ENCODE data around the gene ZNF718. TPM values are rescaled to one million over a fixed set of nuclear protein-coding genes. Genes with fewer than 3 reads are reported as not detected.
"Not testable (repeated sequence)": the region's sequence is repeated elsewhere in the genome, so short reads cannot be mapped to it uniquely, and the experiment has no call there.

Gene ZNF718
- total and polyA plus RNA-seq, 2 of the 8 experiments (the other 6 are each of a cell fraction or from before 2014, with no cell fraction given) = 3.3 to 19.5 TPM

GRCh38 chr4:202822-203221, 78.5 kb downstream of the ZNF718 start:
- H3K4me3 ChIP-seq (ENCODE audit: extremely low read depth in 1 of 4, insufficient read depth in 2 of 4, low read depth in 3 of 4, low read length in 4 of 4); FAIRE-seq; H3K14ac ChIP-seq (ENCODE audit: insufficient read length): not testable (repeated sequence)

More at GRCh38 chr4:202822-203221, 78.5 kb downstream of the ZNF718 start:
- H2BK20ac ChIP-seq (ENCODE audit: low read length); H3K4me1 ChIP-seq (replicated peaks in 1 of 4; ENCODE audit: control insufficient read depth in 3 of 4, insufficient read depth in 4 of 4, low read length in 3 of 4); H3K23me2 ChIP-seq (ENCODE audit: low read depth, low read length); H3K79me1 ChIP-seq (ENCODE audit: low read depth, low read length); H4K91ac ChIP-seq (replicated peaks; ENCODE audit: insufficient read length, low read length); H4K20me1 ChIP-seq (replicated peaks in 1 of 2; ENCODE audit: control insufficient read depth in 1 of 2, insufficient read depth in 2 of 2, low read length in 2 of 2); H3K23ac ChIP-seq (ENCODE audit: insufficient read length); DNase-seq (ENCODE audit: low read depth in 1 of 2, low spot score in 2 of 2); H2BK120ac ChIP-seq (replicated peaks; ENCODE audit: low read depth, low read length); H2BK15ac ChIP-seq (ENCODE audit: low read length); H3K9ac ChIP-seq (replicated peaks in 1 of 4; ENCODE audit: extremely low read depth in 1 of 4, low read depth in 3 of 4, low read length in 3 of 4); H4K8ac ChIP-seq (ENCODE audit: extremely low read depth, insufficient read depth, low read length); H2BK5ac ChIP-seq (ENCODE audit: low read depth, low read length); H3K79me2 ChIP-seq (ENCODE audit: control insufficient read depth in 1 of 2, insufficient read depth in 2 of 2, low read length in 2 of 2); H3K18ac ChIP-seq (ENCODE audit: extremely low read depth, low read length); H2AK5ac ChIP-seq (ENCODE audit: low read depth, low read length); H2BK12ac ChIP-seq (ENCODE audit: low read depth, low read length); H3K4ac ChIP-seq (replicated peaks; ENCODE audit: insufficient read length, low read depth, low read length); H3K4me2 ChIP-seq (ENCODE audit: insufficient read depth in 1 of 2, low read depth in 2 of 2, low read length in 2 of 2); CTCF ChIA-PET (ENCODE audit: partially characterized antibody); H3K27me3 ChIP-seq (replicated peaks in 1 of 4; ENCODE audit: control insufficient read depth in 3 of 4, extremely low read depth in 1 of 4, insufficient read depth in 3 of 4, low read length in 3 of 4); H3K56ac ChIP-seq (replicated peaks; ENCODE audit: insufficient read length, low read depth, low read length); H2AFZ ChIP-seq (ENCODE audit: low read length); H3K27ac ChIP-seq (ENCODE audit: low read depth, low read length); H4K5ac ChIP-seq (ENCODE audit: insufficient read length, low read depth, low read length): not testable (repeated sequence)
- POLR2A ChIA-PET (ENCODE audit: partially characterized antibody) = interaction anchor here (0.9 to 1.5 kb wide), 2 partner anchors 9 to 10 kb away, joined by 3 to 4 read pairs; no protein-coding TSS in a partner anchor
- Histone ChIP-seq H3K36me3 (ENCODE audit: control insufficient read depth in 2 of 4, insufficient read depth in 4 of 4, low read length in 3 of 4) (peaks cover 0 to 29% (median 3%) of the 10 kb centered on the region in 4 experiments; a peak in 3 of 8 replicates), H3K9me3 (ENCODE audit: insufficient read depth in 2 of 2, low read depth in 1 of 2, low read length in 1 of 2) (peaks cover 55 to 65% of the 10 kb centered on the region in 2 experiments)
